Small intestine (tissue), 7 donors: Measurements from ENCODE around the gene RNASE9. TPM values are rescaled to one million over a fixed set of nuclear protein-coding genes. Genes with fewer than 3 reads are reported as not detected.
"Not testable (repeated sequence)": the region's sequence is repeated elsewhere in the genome, so short reads cannot be mapped to it uniquely, and the experiment has no call there.

Experiments used
- DNase-seq, 2 donors: peaks; one replicate each; pipeline versions ENCODE4 v3.0.0 to v3.0.0-alpha.2; 2013
- FAIRE-seq: peaks from 2 replicates; lab custom pipeline; 2012; peaks lifted over from hg19 to GRCh38; lab: Jason Lieb, UNC
- H3K27ac ChIP-seq, 3 donors: one replicate each; pipeline ENCODE4 v1.5.1; 2013; ENCODE audit warnings: low read length in 2 of 3, mild to moderate bottlenecking in 2 of 3, control low read depth in 1 of 3, inconsistent platforms in 1 of 3, low read depth in 1 of 3, moderate library complexity in 1 of 3
- H3K27me3 ChIP-seq, 3 donors: one replicate each; pipeline ENCODE4 v1.6.1; 2013; ENCODE audit warnings: low read length in 3 of 3, inconsistent platforms in 1 of 3; ENCODE audit not compliant: control insufficient read depth in 3 of 3, insufficient read depth in 3 of 3
- H3K36me3 ChIP-seq, 3 donors: one replicate each; pipeline ENCODE4 v1.6.1; 2013; ENCODE audit warnings: low read length in 3 of 3, inconsistent platforms in 1 of 3, low read depth in 1 of 3, mild to moderate bottlenecking in 1 of 3, moderate library complexity in 1 of 3; ENCODE audit not compliant: control insufficient read depth in 3 of 3, insufficient read depth in 2 of 3
- H3K4me1 ChIP-seq, 3 donors: one replicate each; pipeline ENCODE4 v1.6.1; 2013; ENCODE audit warnings: low read length in 2 of 3, inconsistent platforms in 1 of 3, low read depth in 1 of 3, mild to moderate bottlenecking in 1 of 3, moderate library complexity in 1 of 3; ENCODE audit not compliant: control insufficient read depth in 3 of 3, insufficient read depth in 2 of 3
- H3K4me3 ChIP-seq, 3 donors: one replicate each; pipeline ENCODE4 v1.5.1; 2013; ENCODE audit warnings: low read length in 3 of 3, control low read depth in 1 of 3, inconsistent platforms in 1 of 3, low read depth in 1 of 3, mild to moderate bottlenecking in 1 of 3, moderate library complexity in 1 of 3
- H3K9me3 ChIP-seq, 2 donors: one replicate each; pipeline ENCODE4 v1.6.1; 2013; ENCODE audit warnings: low read depth in 1 of 2, low read length in 1 of 2; ENCODE audit not compliant: control insufficient read depth in 2 of 2, insufficient read depth in 1 of 2
- WGBS, 3 donors: extraction: QIAGEN DNeasy Blood & Tissue Kit; methylation state at CpG; one replicate each; pipeline ENCODE4 v1.1.7; 2013; 5-methylcytosine and 5-hydroxymethylcytosine counted together
- polyA plus RNA-seq, 4 donors: library from polyadenylated mRNA; stranded (reverse) in 3 of 4; unstranded in 1 of 4; fragments of 200-250 nt in 3 of 4; fragments of 120-200 nt in 1 of 4; gene quantifications; one replicate each; pipeline versions ENCODE4 v1.2.1 to v1.2.3, GENCODE V29; 2013
- donor health status: healthy with polysubstance abuse.
- donor health status: control.
- donor health status: control.
- donor health status: Bipolar disorder and iron deficiency.
- donor health status: healthy.

Gene RNASE9
- polyA plus RNA-seq, 4 donors, result not detected

DNA sequence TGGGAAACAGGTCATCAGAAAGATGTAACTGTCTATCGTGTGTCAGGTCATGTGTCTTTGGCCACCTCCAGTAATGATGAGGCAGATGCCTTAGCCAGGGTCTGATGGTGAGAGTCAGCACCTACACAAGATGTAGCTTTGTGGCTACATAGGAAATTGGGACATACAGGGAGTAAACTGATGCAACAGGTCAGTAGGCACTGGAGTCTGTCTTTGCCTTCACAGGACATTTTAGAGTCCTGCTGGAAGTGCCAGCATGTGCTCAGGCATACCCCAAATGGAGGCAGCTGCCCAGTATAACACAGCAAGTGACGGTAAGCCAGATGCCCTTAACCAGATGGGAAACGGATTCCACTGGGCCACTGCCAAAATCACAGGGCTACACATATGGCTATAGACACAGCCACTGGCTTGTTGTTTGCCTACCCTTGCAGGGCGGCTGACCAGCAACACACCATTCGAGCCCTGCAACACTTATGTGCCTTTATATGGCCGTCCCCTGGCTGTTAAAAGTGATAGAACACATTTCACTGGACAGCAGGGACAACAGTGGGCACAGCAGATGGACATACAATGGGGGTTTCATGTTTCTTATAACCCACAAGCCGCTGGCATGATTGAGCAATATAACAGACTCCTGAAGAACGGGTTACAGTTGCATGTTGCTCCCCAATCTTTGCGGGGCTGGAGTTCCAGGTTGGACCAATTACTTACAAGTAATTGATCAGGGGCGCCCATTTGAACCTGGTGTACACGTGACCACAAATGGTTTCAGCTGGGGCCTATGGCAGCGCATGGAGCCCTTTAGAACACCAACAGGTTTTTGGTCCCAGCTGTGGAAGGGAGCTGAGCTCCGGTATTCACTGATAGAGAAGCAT, 43.2 kb upstream of the RNASE9 start:
- H3K4me3 ChIP-seq, result no peak overlapping the region
- no peak for DNase-seq
- 81 to 83% (median 83%) methylated on average over 13 of the region's 13 CpGs for WGBS, 3 donors
- H3K4me1 ChIP-seq, result peaks cover 0 to 13% (median 0%) of the 10 kb centered on the region in 3 donors
- H3K27ac ChIP-seq, result no peak overlapping the region
- no peak for FAIRE-seq
- no peaks in the 10 kb centered on the region for H3K27me3 ChIP-seq
- no peaks in the 10 kb centered on the region for H3K9me3 ChIP-seq
- H3K36me3 ChIP-seq, result no peaks in the 10 kb centered on the region

DNA sequence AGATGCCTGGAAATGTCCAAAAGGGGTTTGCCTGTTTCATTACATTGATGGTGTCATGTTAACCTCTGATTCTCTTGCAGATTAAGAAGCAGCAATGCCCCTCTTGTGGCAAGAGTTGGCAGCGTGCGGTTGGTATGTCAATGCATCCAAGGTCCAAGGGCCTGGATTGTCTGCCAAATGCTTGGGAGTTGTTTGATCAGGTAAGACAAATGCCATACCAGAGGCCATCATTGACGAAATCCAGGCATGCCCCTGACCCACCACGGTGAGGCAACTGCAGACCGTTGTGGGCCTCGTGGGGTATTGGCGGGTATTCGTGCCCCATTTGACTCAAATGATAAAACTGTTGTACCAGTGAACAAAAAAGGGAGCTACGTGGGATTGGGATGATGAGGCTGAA, 41.7 kb upstream of the RNASE9 start:
- H3K4me3 ChIP-seq, result no peak overlapping the region
- H3K9me3 ChIP-seq, result no peaks in the 10 kb centered on the region
- 87 to 92% (median 92%) methylated on average over 9 of the region's 9 CpGs for WGBS, 3 donors
- FAIRE-seq, result no peak
- DNase-seq, result no peak
- H3K4me1 ChIP-seq, result peaks cover 0 to 13% (median 0%) of the 10 kb centered on the region in 3 donors
- H3K27ac ChIP-seq, result no peak overlapping the region
- no peaks in the 10 kb centered on the region for H3K36me3 ChIP-seq
- H3K27me3 ChIP-seq, result no peaks in the 10 kb centered on the region

DNA sequence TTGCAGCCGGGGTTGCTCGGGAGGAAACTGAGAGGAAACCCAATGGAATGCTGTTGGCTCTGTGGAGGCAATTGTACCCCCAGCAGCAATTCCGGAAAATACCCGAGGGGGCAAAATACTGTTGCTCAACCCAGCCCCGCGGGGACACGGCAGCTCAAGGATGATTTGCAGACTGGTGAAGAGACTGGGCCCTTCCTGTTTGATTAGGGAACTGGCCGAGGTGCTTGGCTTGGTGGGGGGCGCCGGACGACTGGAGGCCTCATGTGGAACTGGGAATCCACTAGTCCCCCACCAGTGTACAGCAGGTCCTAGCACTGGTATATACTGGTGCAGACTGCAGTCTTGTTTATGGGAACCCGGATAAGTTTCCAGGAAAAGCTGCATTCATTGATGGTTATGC, 40.7 kb upstream of the RNASE9 start:
- Histone ChIP-seq H3K27me3 (no peaks in the 10 kb centered on the region), H3K36me3 (no peaks in the 10 kb centered on the region), H3K4me3 (no peak overlapping the region), H3K27ac (no peak overlapping the region), H3K4me1 (peaks cover 0 to 5% (median 0%) of the 10 kb centered on the region in 3 donors), H3K9me3 (no peaks in the 10 kb centered on the region)
- FAIRE-seq, result no peak
- DNase-seq, result no peak
- 82 to 89% (median 85%) methylated on average over 12 of the region's 12 CpGs for WGBS, 3 donors

DNA sequence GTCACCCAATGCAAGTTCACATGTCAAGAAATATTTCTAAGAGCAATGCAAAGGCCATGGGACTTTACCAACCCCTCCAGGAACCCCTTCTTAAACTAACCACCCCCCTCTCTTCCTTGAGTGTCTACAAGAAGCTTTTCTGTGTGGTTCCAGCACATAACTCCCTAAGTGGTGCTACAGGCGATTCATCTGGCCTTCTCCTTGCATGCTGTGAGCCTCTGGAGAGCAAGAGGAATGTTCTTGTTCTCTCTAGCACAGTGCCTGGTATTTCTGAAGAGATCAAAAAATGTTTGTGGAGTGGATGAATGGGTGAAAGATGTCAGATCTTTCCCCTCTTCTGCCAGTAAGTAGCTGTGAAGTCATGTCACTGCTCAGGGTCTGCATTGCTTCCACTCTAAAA, 36.3 kb upstream of the RNASE9 start:
- no peaks in the 10 kb centered on the region for H3K9me3 ChIP-seq
- WGBS, 3 donors, result 87 to 95% (median 90%) methylated on average over 1 of the region's 1 CpG
- H3K36me3 ChIP-seq, result no peaks in the 10 kb centered on the region
- FAIRE-seq (no peak), DNase-seq (no peak)
- H3K4me3 ChIP-seq, result no peak overlapping the region
- H3K27ac ChIP-seq, result no peak overlapping the region
- H3K4me1 ChIP-seq, result no peaks in the 10 kb centered on the region
- H3K27me3 ChIP-seq, result no peaks in the 10 kb centered on the region

DNA sequence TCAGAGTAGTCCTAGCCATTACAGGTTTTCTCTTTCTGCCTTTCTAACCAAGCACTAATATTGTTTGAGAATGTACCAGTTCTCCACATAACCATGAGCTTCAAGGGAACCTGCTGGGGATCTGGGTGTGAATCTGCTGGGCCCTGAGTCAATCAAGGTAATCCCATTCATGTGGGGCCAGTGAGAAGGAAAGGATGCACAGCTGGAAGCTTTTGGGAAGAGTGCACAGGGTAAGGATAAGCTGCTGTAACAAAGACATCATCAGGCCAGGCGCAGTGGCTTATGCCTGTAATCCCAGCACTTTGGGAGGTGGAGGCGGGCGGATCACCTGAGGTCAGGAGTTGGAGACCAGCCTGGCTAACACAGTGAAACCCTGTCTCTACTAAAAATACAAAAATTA, 34.9 kb upstream of the RNASE9 start:
- WGBS, 3 donors, result 95 to 100% (median 98%) methylated on average over 3 of the region's 3 CpGs

GRCh38 chr14:20592574-20592973, 31.7 kb upstream of the RNASE9 start:
- no peak for FAIRE-seq
- WGBS, 3 donors, result 52 to 76% (median 60%) methylated on average over 1 of the region's 1 CpG

More for the DNA sequence above, 34.9 kb upstream of the RNASE9 start:
- H3K27ac ChIP-seq, H3K4me1 ChIP-seq, H3K9me3 ChIP-seq, H3K36me3 ChIP-seq, DNase-seq, H3K4me3 ChIP-seq, H3K27me3 ChIP-seq, FAIRE-seq: not testable (repeated sequence)

DNA sequence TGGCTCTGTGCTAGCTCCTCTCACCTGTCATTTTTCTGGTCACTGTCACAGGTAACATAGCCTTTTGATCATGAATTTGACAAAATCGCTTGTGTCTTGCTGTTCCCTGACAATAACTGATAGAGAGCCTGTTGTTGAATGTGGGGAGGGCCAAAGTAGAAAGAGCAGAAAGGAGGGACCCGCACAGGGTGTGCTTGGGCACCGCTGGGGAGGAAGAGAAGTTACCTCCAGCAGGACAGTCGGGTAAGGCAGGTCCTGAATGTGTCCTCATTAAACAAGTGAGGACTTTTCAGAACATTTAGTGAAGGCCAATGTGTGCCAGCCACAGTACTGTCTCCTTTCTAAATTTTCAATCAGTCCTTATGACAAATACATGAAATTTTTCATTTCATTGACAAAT, 30.4 kb upstream of the RNASE9 start, which contains the start of gene RNASE12:
RNASE12 (minus strand) TSS at position 142 of the 400 bp plus-strand sequence. CDS start 653 bp downstream, outside the sequence.
- H3K36me3 ChIP-seq, result no peaks in the 10 kb centered on the region
- FAIRE-seq (no peak), DNase-seq (no peak)
- no peak within 1 kb of the TSS for H3K4me3 ChIP-seq
- H3K9me3 ChIP-seq, result no peaks in the 10 kb centered on the region
- no peak within 1 kb of the TSS for H3K27ac ChIP-seq
- H3K4me1 ChIP-seq, result no peaks in the 10 kb centered on the region
- no peaks in the 10 kb centered on the region for H3K27me3 ChIP-seq
- whole genome bisulfite sequencing, 3 donors, result 67 to 77% (median 73%) methylated on average over 4 of the region's 4 CpGs

More at GRCh38 chr14:20592574-20592973, 31.7 kb upstream of the RNASE9 start:
- Histone ChIP-seq H3K4me1 (no peaks in the 10 kb centered on the region), H3K4me3 (no peak overlapping the region), H3K27ac (no peak overlapping the region), H3K27me3 (no peaks in the 10 kb centered on the region), H3K36me3 (no peaks in the 10 kb centered on the region), H3K9me3 (no peaks in the 10 kb centered on the region)
- DNase-seq, result no peak

DNA sequence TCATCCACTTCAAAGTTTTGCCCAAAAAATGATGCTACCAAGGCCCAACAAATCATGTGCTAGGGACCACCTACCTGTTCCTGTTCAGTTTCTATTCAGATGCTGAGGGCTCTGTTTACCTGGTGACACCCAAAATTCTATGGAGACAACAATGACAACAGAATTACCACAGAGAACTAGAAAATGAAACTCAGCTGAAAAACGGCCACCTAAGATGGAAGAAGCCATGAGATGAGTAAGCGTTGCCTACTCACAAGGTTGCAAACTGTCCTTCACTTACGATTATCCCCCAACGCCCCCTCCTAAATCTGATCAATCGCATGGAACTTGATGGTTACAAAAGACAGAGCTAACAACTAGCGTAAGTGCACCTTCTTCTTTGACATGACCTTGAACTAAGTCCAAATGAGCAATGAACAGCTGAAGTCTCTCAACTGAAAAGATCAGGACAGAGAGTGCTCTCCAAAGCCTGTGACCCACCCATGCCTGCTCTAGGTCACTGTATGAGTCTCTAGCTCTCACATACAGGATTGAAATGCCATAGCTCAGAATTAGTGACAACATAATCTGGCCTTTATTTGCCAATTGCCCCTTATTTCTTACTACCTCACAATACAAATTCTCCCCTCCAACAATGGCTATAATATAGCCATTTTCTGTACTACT, 26.8 kb upstream of the RNASE9 start, which contains the start of gene RNASE11:
RNASE11 (minus strand) TSS at position 513 of the 666 bp plus-strand sequence.
- H3K36me3 ChIP-seq, result no peaks in the 10 kb centered on the region
- FAIRE-seq, result no peak

More for the DNA sequence above, 26.8 kb upstream of the RNASE9 start, which contains the start of gene RNASE11:
- Histone ChIP-seq H3K27me3 (peaks cover 0 to 2% (median 0%) of the 10 kb centered on the region in 3 donors), H3K4me1 (no peaks in the 10 kb centered on the region), H3K27ac (no peak within 1 kb of the TSS), H3K9me3 (no peaks in the 10 kb centered on the region), H3K4me3 (no peak within 1 kb of the TSS)
- DNase-seq, result no peak
- WGBS, 3 donors, result 60 to 82% (median 62%) methylated on average over 6 of the region's 6 CpGs
